Activated T-cell treated with anti-CD3 and anti-CD28 coated beads for 4 hours (primary cell): ENCODE results near the gene ARHGEF40.

ENCODE experiments used
- DNase-seq: peaks from one replicate; pipeline ENCODE4 v3.0.0-alpha.2; 2020

The ARHGEF40 gene

GRCh38 chr14:21098892-21099595 lies 28.9 kb downstream of the ARHGEF40 start:
- no peak for DNase-seq

DNA sequence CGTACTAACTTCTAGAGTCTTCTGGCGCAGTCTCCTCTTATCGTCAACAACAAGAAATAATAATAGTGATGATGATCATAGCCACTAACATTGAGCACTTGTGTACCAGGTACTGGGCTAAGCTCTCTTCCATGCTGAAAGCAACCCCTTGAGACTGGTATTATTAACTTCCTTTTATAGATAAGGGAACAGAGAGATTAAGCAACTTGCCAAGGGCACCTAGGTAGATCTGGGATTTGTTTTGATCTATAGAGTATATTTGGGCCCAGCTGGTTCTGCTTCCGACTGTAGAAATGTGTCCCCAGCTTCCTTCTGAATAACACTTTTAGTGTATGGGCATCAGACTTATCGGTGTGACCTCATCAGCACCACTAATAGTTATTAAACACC lies 29.5 kb downstream of the ARHGEF40 start:
- no peak for DNase-seq

DNA sequence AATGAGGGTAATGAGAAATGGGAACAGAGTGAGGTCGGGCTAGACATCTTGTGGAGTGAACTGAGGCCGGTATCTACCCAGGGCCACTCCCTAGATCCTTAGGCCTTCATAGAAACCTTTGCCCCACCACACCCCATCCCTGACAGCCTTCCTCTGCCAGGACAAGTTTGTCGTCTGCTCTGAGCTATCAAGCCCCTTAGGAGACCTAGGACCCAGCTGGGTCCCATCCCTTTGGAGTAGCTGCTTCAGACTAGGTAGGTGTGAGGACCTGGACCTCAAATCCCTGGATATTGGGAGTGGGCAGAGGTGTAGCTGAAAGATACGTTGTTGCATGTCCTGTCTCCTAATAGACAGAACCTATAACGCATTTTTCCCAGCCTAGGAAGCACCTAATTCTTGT lies 30.8 kb downstream of the ARHGEF40 start, which contains the start of gene TMEM253:
Gene TMEM253 (plus strand): TSS at position 136 of the 400 bp plus-strand sequence. CDS start 278 bp downstream, outside the sequence.
- DNase-seq, result no peak

GRCh38 chr14:21101802-21102413 lies 31.8 kb downstream of the ARHGEF40 start:
- DNase-seq, result no peak

- DNase-seq, result no peak
Measured at GRCh38 chr14:21102521-21103410, 32.7 kb downstream of the ARHGEF40 start.

DNA sequence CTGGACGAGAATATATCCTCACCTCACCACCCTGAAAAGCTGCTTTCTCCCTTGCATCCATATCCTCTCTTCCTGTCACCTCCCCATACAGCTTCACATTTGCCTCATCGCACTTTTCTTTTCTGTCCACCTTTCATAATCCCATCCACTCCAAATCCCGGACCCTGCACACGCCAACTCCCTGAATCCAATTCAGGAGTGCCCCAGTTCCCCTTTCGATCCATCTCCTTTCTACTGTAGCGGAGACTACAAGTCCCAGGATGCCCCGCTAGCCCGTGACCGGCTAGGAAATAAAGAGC lies 33.3 kb downstream of the ARHGEF40 start:
- no peak for DNase-seq

DNA sequence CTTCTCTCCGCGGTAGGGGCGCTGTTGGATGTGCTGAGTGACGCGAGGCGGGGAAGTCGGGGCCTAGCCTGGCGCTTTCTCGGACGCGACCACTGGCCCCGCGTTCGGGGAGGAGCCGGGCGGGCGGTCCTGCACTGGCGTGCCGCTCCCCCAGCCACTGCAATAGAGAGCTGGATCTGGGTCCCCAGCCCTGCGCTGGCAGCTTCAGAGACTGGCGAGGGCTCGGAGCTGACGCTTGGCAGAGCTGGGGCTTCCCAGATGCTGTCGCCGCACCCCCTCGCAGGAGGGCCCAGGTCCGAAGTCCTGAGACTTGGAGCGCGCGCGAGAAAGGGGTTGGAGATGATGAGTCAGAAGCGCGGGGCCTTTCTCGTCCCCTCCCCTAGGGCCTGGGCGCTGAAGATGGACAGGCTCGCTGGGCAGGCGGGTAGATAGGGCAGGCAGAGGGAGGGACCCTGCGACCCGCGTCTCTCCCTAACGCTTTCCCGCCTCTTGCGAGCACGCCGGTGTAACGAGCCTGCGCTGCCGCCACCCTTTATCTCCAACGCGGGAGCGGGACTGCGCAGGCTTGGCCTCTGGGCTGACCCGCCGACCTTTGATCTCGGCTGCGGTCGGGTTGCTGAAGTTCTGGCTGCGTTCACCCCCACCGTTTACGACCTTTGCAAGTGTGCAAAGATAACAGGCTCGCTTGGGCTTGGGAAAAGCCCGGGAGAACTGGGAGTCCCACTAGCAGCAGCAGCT lies 33.8 kb downstream of the ARHGEF40 start:
- DNase-seq, result peak; percentile 89

GRCh38 chr14:21104448-21105060 lies 34.5 kb downstream of the ARHGEF40 start:
- DNase-seq, result peak; percentile 40

- no peak for DNase-seq
Measured at GRCh38 chr14:21105095-21105494, 35.0 kb downstream of the ARHGEF40 start.

DNA sequence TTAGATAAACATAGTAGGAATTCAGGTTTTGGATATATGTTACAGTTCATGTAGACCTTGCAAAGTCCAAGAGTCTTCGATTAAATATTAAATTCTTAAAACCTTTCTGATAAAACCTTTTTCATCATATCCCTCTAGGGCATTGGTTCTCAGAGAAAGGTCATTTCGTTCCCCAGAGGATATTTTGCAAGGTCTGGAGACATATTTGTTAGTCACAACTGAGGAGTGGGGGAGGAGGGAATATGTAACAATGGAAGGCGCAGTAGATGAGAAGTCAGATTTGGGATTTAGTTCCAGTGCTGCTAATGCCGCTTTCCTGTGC lies 36.0 kb downstream of the ARHGEF40 start:
- no peak for DNase-seq

GRCh38 chr14:21106498-21107282 lies 36.6 kb downstream of the ARHGEF40 start:
- peak; percentile 70 for DNase-seq

DNA sequence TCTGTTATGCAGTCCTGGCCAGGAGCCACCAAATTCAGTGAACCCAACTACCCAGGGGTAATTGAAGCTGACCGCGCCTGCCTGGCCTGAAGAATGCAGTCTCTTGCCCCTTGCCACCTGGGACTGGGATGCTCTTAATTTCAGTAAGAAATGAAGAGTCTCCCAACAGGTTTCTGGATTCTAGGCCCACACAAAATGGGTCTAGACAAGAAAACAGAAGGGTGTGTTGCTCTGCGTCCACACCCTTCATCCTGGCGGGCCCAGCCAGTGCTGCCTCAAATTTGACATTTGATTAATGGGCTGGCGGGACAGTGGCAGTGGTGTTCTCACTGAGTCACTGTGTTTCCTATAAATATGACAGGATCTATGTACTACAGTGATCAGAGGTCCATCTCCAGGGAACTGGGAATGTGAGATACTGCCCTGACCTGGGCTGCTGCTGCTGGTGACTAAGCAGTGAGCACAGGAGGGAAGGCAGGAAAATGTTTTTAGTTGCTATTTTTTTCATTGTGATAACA lies 37.2 kb downstream of the ARHGEF40 start:
- no peak for DNase-seq

- DNase-seq, result no peak
Measured at GRCh38 chr14:21108791-21109190, 38.7 kb downstream of the ARHGEF40 start.

DNA sequence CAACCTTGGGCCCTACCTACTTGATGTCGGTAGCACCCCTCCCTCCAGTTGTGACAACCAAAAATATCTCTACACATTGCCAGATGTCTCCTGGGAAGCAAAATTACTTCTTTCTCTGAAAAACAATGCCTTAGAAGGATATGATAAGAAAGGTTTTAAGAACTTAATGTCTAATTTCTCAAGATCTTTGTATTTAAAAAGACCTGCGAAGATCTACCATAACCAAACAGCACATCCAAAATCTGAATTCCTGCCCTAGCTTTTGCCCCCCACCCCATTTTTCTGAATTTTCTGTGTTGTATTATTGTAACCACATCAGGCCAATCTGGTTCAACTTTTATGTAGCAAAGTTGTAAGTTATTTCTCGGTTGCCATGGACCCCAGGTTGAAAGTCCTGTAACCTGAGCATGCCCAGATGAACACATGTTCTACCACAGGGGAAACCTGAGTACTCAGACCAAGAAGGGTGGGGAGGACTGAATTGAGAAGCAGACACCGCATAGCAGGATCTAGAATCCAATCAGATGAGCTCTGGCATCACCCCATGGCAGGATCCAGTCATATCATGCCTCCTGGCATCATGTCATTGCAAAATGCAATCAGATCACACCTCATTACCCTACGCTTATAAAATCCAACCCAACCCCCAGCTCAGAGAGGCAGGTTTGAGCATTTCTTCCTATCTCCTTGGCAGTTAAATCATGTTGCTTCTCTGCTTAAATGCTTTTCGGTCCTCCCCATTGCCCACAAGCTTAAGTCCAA lies 39.5 kb downstream of the ARHGEF40 start:
- no peak for DNase-seq

- DNase-seq, result no peak
Measured at GRCh38 chr14:21112255-21112654, 42.2 kb downstream of the ARHGEF40 start.

DNA sequence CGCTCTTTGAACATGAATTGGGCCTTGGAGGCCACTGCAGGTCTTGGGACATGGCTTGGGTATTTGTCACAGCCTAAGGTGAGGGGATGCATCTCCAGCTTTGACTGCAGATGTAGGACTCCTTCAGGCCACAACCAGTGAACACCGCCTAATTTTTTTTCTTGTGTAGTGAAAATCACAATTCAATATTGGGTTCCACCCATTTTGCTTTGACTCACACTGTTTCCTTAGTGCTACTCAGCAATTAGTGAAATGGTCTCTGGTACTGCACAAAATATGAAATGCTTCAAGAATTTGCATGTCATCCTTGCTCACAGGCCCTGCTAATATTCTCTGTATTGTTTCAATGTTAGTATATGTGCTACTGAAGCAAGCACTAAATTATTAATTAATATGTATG lies 43.3 kb downstream of the ARHGEF40 start:
- DNase-seq, result no peak

DNA sequence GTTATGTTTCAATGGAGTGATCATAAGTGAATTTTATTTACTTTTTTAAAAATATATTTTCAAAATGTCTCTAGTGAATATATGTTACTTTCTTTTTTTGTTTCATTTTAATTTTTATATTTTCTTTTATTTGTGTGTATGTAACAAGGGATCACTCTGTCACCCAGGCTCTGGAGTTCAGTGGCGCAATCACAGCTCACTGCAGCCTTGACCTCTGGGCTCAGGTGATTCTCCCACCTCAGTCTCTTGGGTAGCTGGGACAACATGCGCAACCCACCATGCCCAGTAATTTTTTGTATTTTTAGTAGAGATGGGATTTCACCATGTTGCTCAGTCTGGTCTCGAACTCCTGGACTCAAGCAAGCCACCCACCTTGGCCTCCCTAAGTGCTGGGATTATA lies 48.8 kb downstream of the ARHGEF40 start:
- DNase-seq, result no peak

DNA sequence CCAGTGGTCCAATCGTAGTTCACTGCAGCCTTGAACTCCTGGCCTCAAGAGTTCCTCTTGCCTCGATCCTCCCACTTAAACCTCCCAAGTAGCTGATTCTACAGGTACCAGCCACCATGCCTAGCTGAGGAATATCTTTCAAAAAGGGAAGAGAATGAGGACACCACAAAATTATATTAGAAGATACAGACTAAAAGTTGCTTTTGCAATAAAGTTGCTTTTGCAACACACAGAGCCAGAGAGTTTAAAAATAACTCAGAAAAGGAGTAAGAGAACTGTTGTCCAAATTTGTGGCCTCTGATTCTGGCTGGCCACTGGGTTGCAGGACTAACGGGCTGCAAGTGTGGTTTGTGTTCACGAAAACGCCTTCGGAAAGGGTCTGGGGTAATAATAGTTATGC lies 50.6 kb downstream of the ARHGEF40 start:
- DNase-seq, result no peak

GRCh38 chr14:21121122-21121521 lies 51.0 kb downstream of the ARHGEF40 start:
- DNase-seq, result no peak

GRCh38 chr14:21123429-21123828 lies 53.3 kb downstream of the ARHGEF40 start:
- no peak for DNase-seq

- no peak for DNase-seq
Measured at GRCh38 chr14:21133901-21134300, 63.8 kb downstream of the ARHGEF40 start.
